Measurements from ENCODE around the gene TOLLIP. TPM values are rescaled to one million over a fixed set of nuclear protein-coding genes. Genes with fewer than 3 reads are reported as not detected.

Gene TOLLIP
- total and polyA plus RNA-seq, 10 donors, result 16.1 to 67.4 (median 46.2) TPM

GRCh38 chr11:1275021-1275420 is 34.4 kb downstream of the TOLLIP start:
- peaks cover 0 to 85% (median 56%) of the 10 kb centered on the region in 6 donors for H3K36me3 ChIP-seq

GRCh38 chr11:1274501-1274900 is 34.9 kb downstream of the TOLLIP start:
- H3K27ac ChIP-seq, result no peak overlapping the region
- DNase-seq, result peak; percentile 41
- TF ChIP-seq POLR2A (IDR thresholded peaks at IDR 0.05) (no peak), POLR2AphosphoS5 (IDR thresholded peaks at IDR 0.05) (no peak), CTCF (IDR thresholded peaks at IDR 0.05 in 8 of 11, conservative IDR thresholded peaks at IDR 0.05 in 3 of 11) (no peak)
- no peaks in the 10 kb centered on the region for H3K9me3 ChIP-seq
- WGBS, 5 donors, result 90 to 97% (median 92%) methylated on average over 14 of the region's 14 CpGs
- H3K4me3 ChIP-seq, result no peak overlapping the region
- H3K36me3 ChIP-seq, result peaks cover 0 to 80% (median 52%) of the 10 kb centered on the region in 6 donors
- H3K4me1 ChIP-seq, result no peaks in the 10 kb centered on the region
- intact Hi-C loops (cut with DNase I; ENCODE audit: low total_unique reads), result no loop called here
- H3K27me3 ChIP-seq (replicated peaks in 1 of 7), result no peaks in the 10 kb centered on the region

More at GRCh38 chr11:1275021-1275420, 34.4 kb downstream of the TOLLIP start:
- Histone ChIP-seq H3K9me3 (no peaks in the 10 kb centered on the region), H3K4me3 (no peak overlapping the region), H3K27ac (no peak overlapping the region), H3K4me1 (no peaks in the 10 kb centered on the region), H3K27me3 (replicated peaks in 1 of 7) (no peaks in the 10 kb centered on the region)
- no peak for TF ChIP-seq POLR2A (IDR thresholded peaks at IDR 0.05)
- no peak for TF ChIP-seq POLR2AphosphoS5 (IDR thresholded peaks at IDR 0.05)
- no peak for TF ChIP-seq CTCF (IDR thresholded peaks at IDR 0.05 in 8 of 11, conservative IDR thresholded peaks at IDR 0.05 in 3 of 11)
- 89 to 93% (median 90%) methylated on average over 13 to 18 of the region's 18 CpGs for WGBS, 5 donors
- DNase-seq, result peak; percentile 48
- intact Hi-C loops (cut with DNase I; ENCODE audit: low total_unique reads), result no loop called here

- intact Hi-C loops (cut with DNase I; ENCODE audit: low total_unique reads), result no loop called here
- peak; percentile 61 for DNase-seq
- peaks cover 0 to 60% (median 38%) of the 10 kb centered on the region in 6 donors for H3K36me3 ChIP-seq
- WGBS, 5 donors, result 87 to 95% (median 94%) methylated on average over 30 of the region's 30 CpGs
- H3K27me3 ChIP-seq (replicated peaks in 1 of 7), result no peaks in the 10 kb centered on the region
- H3K27ac ChIP-seq, result no peak overlapping the region
- H3K9me3 ChIP-seq, result no peaks in the 10 kb centered on the region
- no peak overlapping the region for H3K4me3 ChIP-seq
- no peaks in the 10 kb centered on the region for H3K4me1 ChIP-seq
- TF ChIP-seq POLR2AphosphoS5 (IDR thresholded peaks at IDR 0.05), result no peak
- TF ChIP-seq CTCF (IDR thresholded peaks at IDR 0.05 in 8 of 11, conservative IDR thresholded peaks at IDR 0.05 in 3 of 11), result no peak
- no peak for TF ChIP-seq POLR2A (IDR thresholded peaks at IDR 0.05)
Observed at GRCh38 chr11:1272531-1272930, 36.9 kb downstream of the TOLLIP start.

GRCh38 chr11:1271927-1272326 is 37.5 kb downstream of the TOLLIP start:
- Histone ChIP-seq H3K9me3 (no peaks in the 10 kb centered on the region), H3K4me3 (no peak overlapping the region), H3K4me1 (no peaks in the 10 kb centered on the region), H3K36me3 (peaks cover 0 to 54% (median 32%) of the 10 kb centered on the region in 6 donors), H3K27me3 (replicated peaks in 1 of 7) (no peaks in the 10 kb centered on the region), H3K27ac (no peak overlapping the region)
- intact Hi-C loops (cut with DNase I; ENCODE audit: low total_unique reads), result no loop called here
- 85 to 99% (median 93%) methylated on average over 12 to 30 of the region's 30 CpGs for WGBS, 5 donors
- peak in 1 of 3 donors; percentile 26 for TF ChIP-seq POLR2AphosphoS5 (IDR thresholded peaks at IDR 0.05)
- no peak for TF ChIP-seq POLR2A (IDR thresholded peaks at IDR 0.05)
- peak; percentile 68 for DNase-seq

- no peaks in the 10 kb centered on the region for H3K27me3 ChIP-seq (replicated peaks in 1 of 7)
- H3K9me3 ChIP-seq, result no peaks in the 10 kb centered on the region
- 78 to 91% (median 89%) methylated on average over 9 of the region's 9 CpGs for WGBS, 5 donors
- no peak overlapping the region for H3K27ac ChIP-seq
- peaks cover 0 to 49% (median 27%) of the 10 kb centered on the region in 6 donors for H3K36me3 ChIP-seq
- TF ChIP-seq CTCF (IDR thresholded peaks at IDR 0.05 in 8 of 11, conservative IDR thresholded peaks at IDR 0.05 in 3 of 11) (no peak), POLR2AphosphoS5 (IDR thresholded peaks at IDR 0.05) (no peak), POLR2A (IDR thresholded peaks at IDR 0.05) (no peak)
- no peaks in the 10 kb centered on the region for H3K4me1 ChIP-seq
- H3K4me3 ChIP-seq, result no peak overlapping the region
- intact Hi-C loops (cut with DNase I; ENCODE audit: low total_unique reads), result no loop called here
- peak; percentile 52 for DNase-seq
Observed at GRCh38 chr11:1271406-1271805, 38.0 kb downstream of the TOLLIP start.
